Parathyroid adenoma (tissue), 2 donors: ENCODE results near the gene LAMA2.

Source experiments
- H2AFZ ChIP-seq: fragments of 300-600 bp; sonication (generic); one replicate; pipeline ENCODE4 v1.7.0; 2017; ENCODE audit warnings: antibody characterized with exemption, mild to moderate bottlenecking
- H3K27ac ChIP-seq: fragments of 300-600 bp; sonication (generic); one replicate; pipeline ENCODE4 v1.7.0; 2017
- H3K27me3 ChIP-seq: fragments of 300-600 bp; sonication (generic); one replicate; pipeline ENCODE4 v1.7.0; 2017; ENCODE audit warnings: low read length; ENCODE audit not compliant: control insufficient read depth, insufficient read depth
- H3K36me3 ChIP-seq: fragments of 300-600 bp; sonication (generic); one replicate; pipeline ENCODE4 v1.7.0; 2017; ENCODE audit warnings: low read length; ENCODE audit not compliant: control insufficient read depth, insufficient read depth
- H3K4me1 ChIP-seq: fragments of 300-600 bp; sonication (generic); one replicate; pipeline ENCODE4 v1.7.0; 2017; ENCODE audit warnings: control low read depth
- H3K4me2 ChIP-seq: fragments of 300-600 bp; sonication (generic); one replicate; pipeline ENCODE4 v1.7.0; 2017; ENCODE audit warnings: low read length
- H3K4me3 ChIP-seq: fragments of 300-600 bp; sonication (generic); one replicate; pipeline ENCODE4 v1.7.0; 2017; ENCODE audit warnings: low read depth, low read length
- H3K79me2 ChIP-seq: fragments of 300-600 bp; sonication (generic); one replicate; pipeline ENCODE4 v1.7.0; 2017; ENCODE audit warnings: control low read depth
- H3K9ac ChIP-seq: fragments of 300-600 bp; sonication (generic); one replicate; pipeline ENCODE4 v1.7.0; 2017; ENCODE audit warnings: mild to moderate bottlenecking
- H3K9me3 ChIP-seq: fragments of 300-600 bp; sonication (generic); one replicate; pipeline ENCODE4 v1.7.0; 2017; ENCODE audit warnings: low read length; ENCODE audit not compliant: control insufficient read depth
- CTCF ChIP-seq: fragments of 300-600 bp; sonication (generic); IDR thresholded peaks from one replicate; pipeline ENCODE4 v1.7.0; 2017; ENCODE audit warnings: antibody characterized with exemption, mild to moderate bottlenecking
- donor health status: primary hyperparathyroidism.

LAMA2 gene

GRCh38 chr6:129133770-129134192 lies 250.8 kb downstream of the LAMA2 start:
- TF ChIP-seq CTCF = no peak
- H3K79me2 ChIP-seq = no peaks in the 10 kb centered on the region

GRCh38 chr6:129134535-129134934 lies 251.6 kb downstream of the LAMA2 start:
- Histone ChIP-seq H2AFZ (no peak overlapping the region), H3K9ac (no peak overlapping the region), H3K27ac (no peak overlapping the region), H3K4me2 (no peak overlapping the region), H3K36me3 (no peaks in the 10 kb centered on the region), H3K4me3 (no peak overlapping the region), H3K4me1 (no peaks in the 10 kb centered on the region), H3K79me2 (no peaks in the 10 kb centered on the region), H3K9me3 (no peaks in the 10 kb centered on the region), H3K27me3 (no peaks in the 10 kb centered on the region)
- no peak for TF ChIP-seq CTCF

More at GRCh38 chr6:129133770-129134192, 250.8 kb downstream of the LAMA2 start:
- Histone ChIP-seq H2AFZ (no peak overlapping the region), H3K4me2 (no peak overlapping the region), H3K27ac (no peak overlapping the region), H3K27me3 (no peaks in the 10 kb centered on the region), H3K9ac (no peak overlapping the region), H3K36me3 (no peaks in the 10 kb centered on the region), H3K4me3 (no peak overlapping the region), H3K9me3 (no peaks in the 10 kb centered on the region), H3K4me1 (no peaks in the 10 kb centered on the region)

GRCh38 chr6:129135451-129135850 lies 252.5 kb downstream of the LAMA2 start:
- H3K27ac ChIP-seq = no peak overlapping the region
- H3K9me3 ChIP-seq = no peaks in the 10 kb centered on the region
- H3K27me3 ChIP-seq = no peaks in the 10 kb centered on the region
- no peak for TF ChIP-seq CTCF
- H3K9ac ChIP-seq = no peak overlapping the region
- H3K79me2 ChIP-seq = no peaks in the 10 kb centered on the region
- no peaks in the 10 kb centered on the region for H3K36me3 ChIP-seq
- no peak overlapping the region for H3K4me3 ChIP-seq
- H3K4me2 ChIP-seq = no peak overlapping the region
- H3K4me1 ChIP-seq = no peaks in the 10 kb centered on the region
- no peak overlapping the region for H2AFZ ChIP-seq

- Histone ChIP-seq H3K4me1 (no peaks in the 10 kb centered on the region), H3K9ac (no peak overlapping the region), H3K4me3 (no peak overlapping the region), H3K27me3 (no peaks in the 10 kb centered on the region), H3K36me3 (no peaks in the 10 kb centered on the region), H3K79me2 (no peaks in the 10 kb centered on the region), H3K4me2 (no peak overlapping the region), H3K27ac (no peak overlapping the region), H2AFZ (no peak overlapping the region), H3K9me3 (no peaks in the 10 kb centered on the region)
- no peak for TF ChIP-seq CTCF
Measured at GRCh38 chr6:129136751-129137150, 253.8 kb downstream of the LAMA2 start.

- no peaks in the 10 kb centered on the region for H3K27me3 ChIP-seq
- H3K9me3 ChIP-seq = no peaks in the 10 kb centered on the region
- no peaks in the 10 kb centered on the region for H3K4me1 ChIP-seq
- H3K9ac ChIP-seq = no peak overlapping the region
- no peak overlapping the region for H3K27ac ChIP-seq
- H3K4me2 ChIP-seq = no peak overlapping the region
- no peak for TF ChIP-seq CTCF
- no peak overlapping the region for H3K4me3 ChIP-seq
- no peak overlapping the region for H2AFZ ChIP-seq
- no peaks in the 10 kb centered on the region for H3K79me2 ChIP-seq
- no peaks in the 10 kb centered on the region for H3K36me3 ChIP-seq
Measured at GRCh38 chr6:129138739-129139405, 255.9 kb downstream of the LAMA2 start.
